GM21576 (cell line): ENCODE measurements around the gene PPP2R2C.

ENCODE experiments used
- ATAC-seq: cut with Tn5 transposase; IDR thresholded peaks from one replicate; pipeline ENCODE4 v1.9.1; 2021; ENCODE audit warnings: mild to moderate bottlenecking, moderate library complexity; ENCODE audit not compliant: unreplicated experiment

The PPP2R2C gene

GRCh38 chr4:6404611-6405396 is 67.6 kb downstream of the PPP2R2C start:
- ATAC-seq = no peak

- no peak for ATAC-seq
Measured at GRCh38 chr4:6403400-6403685, 69.1 kb downstream of the PPP2R2C start.

- no peak for ATAC-seq
Measured at GRCh38 chr4:6402566-6403399, 69.6 kb downstream of the PPP2R2C start.

GRCh38 chr4:6401797-6402196 is 70.6 kb downstream of the PPP2R2C start:
- no peak for ATAC-seq

GRCh38 chr4:6396696-6397236 is 75.6 kb downstream of the PPP2R2C start:
- no peak for ATAC-seq

GRCh38 chr4:6395466-6396228 is 76.8 kb downstream of the PPP2R2C start:
- ATAC-seq = no peak

- ATAC-seq = no peak
Measured at GRCh38 chr4:6394671-6395081, 77.7 kb downstream of the PPP2R2C start.

GRCh38 chr4:6393544-6394475 is 78.6 kb downstream of the PPP2R2C start:
- no peak for ATAC-seq

- no peak for ATAC-seq
Measured at GRCh38 chr4:6393066-6393465, 79.3 kb downstream of the PPP2R2C start.

- no peak for ATAC-seq
Measured at GRCh38 chr4:6392407-6392806, 80.0 kb downstream of the PPP2R2C start.

- ATAC-seq = no peak
Measured at GRCh38 chr4:6391852-6392188, 80.6 kb downstream of the PPP2R2C start.

- no peak for ATAC-seq
Measured at GRCh38 chr4:6391186-6391851, 81.1 kb downstream of the PPP2R2C start.

GRCh38 chr4:6390356-6390755 is 82.1 kb downstream of the PPP2R2C start:
- no peak for ATAC-seq

GRCh38 chr4:6389142-6389825 is 83.1 kb downstream of the PPP2R2C start:
- no peak for ATAC-seq

GRCh38 chr4:6388713-6389112 is 83.7 kb downstream of the PPP2R2C start:
- ATAC-seq = no peak

- no peak for ATAC-seq
Measured at GRCh38 chr4:6387946-6388345, 84.5 kb downstream of the PPP2R2C start.

- ATAC-seq = no peak
Measured at GRCh38 chr4:6386091-6386490, 86.3 kb downstream of the PPP2R2C start.

GRCh38 chr4:6385288-6385687 is 87.1 kb downstream of the PPP2R2C start:
- ATAC-seq = no peak

GRCh38 chr4:6384541-6384940 is 87.9 kb downstream of the PPP2R2C start:
- ATAC-seq = no peak
